GM10847 (cell line): Measurements from ENCODE around the gene TMEM132E.

Source experiments
- POLR2A ChIP-seq: IDR thresholded peaks from 2 replicates; pipeline ENCODE4 v1.6.1; 2011; ENCODE audit not compliant: insufficient read length; ENCODE audit errors: extremely low read depth

TMEM132E gene

GRCh38 chr17:34673516-34673915 is 94.1 kb downstream of the TMEM132E start:
- no peak for TF ChIP-seq POLR2A

GRCh38 chr17:34673995-34674890 is 94.9 kb downstream of the TMEM132E start:
- no peak for TF ChIP-seq POLR2A

GRCh38 chr17:34675143-34675542 is 95.8 kb downstream of the TMEM132E start:
- TF ChIP-seq POLR2A: no peak

GRCh38 chr17:34675605-34676004 is 96.2 kb downstream of the TMEM132E start:
- no peak for TF ChIP-seq POLR2A

GRCh38 chr17:34680151-34680550 is 100.8 kb downstream of the TMEM132E start:
- TF ChIP-seq POLR2A: no peak

- TF ChIP-seq POLR2A: no peak
Observed at GRCh38 chr17:34682305-34682704, 102.9 kb downstream of the TMEM132E start.

- no peak for TF ChIP-seq POLR2A
Observed at GRCh38 chr17:34683390-34683789, 104.0 kb downstream of the TMEM132E start.
